ENCODE results near the gene TRNP1.

DNA sequence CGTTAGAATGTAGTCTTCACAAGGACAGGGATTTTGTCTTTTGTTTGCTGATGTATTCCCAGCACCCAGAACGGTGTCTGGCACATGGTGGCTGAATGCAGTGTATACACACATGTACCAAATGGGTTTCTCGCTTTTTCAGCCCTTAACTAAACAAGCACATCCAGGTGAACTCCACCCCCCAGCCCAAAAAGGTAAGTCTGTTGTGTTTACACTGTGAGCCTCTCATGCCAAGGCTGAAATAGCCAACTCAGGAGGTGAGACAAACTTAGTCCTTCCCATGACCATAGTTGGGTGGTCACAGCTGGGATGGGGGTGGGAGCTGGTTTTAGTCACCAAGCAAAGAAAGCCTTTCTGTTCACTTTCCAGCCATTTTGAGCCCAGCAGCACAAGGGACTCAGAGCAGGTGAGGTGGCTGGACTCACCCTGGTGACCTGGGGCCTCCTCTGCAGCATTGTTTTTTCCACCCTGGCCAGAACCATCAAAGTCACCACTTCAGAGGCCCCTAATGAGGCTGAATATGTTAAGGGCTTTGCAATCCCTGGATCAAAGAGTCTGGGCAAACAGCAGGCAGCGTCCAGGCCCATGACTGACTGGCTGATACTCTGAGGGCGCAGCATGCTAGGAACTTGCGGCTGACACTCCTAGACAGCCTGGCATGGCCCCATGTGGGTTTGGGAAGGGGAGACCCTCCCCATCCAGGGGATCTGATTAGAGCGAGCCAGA lies 10.4 kb downstream of the TRNP1 start:
- TF ChIP-seq, protein P1, sequence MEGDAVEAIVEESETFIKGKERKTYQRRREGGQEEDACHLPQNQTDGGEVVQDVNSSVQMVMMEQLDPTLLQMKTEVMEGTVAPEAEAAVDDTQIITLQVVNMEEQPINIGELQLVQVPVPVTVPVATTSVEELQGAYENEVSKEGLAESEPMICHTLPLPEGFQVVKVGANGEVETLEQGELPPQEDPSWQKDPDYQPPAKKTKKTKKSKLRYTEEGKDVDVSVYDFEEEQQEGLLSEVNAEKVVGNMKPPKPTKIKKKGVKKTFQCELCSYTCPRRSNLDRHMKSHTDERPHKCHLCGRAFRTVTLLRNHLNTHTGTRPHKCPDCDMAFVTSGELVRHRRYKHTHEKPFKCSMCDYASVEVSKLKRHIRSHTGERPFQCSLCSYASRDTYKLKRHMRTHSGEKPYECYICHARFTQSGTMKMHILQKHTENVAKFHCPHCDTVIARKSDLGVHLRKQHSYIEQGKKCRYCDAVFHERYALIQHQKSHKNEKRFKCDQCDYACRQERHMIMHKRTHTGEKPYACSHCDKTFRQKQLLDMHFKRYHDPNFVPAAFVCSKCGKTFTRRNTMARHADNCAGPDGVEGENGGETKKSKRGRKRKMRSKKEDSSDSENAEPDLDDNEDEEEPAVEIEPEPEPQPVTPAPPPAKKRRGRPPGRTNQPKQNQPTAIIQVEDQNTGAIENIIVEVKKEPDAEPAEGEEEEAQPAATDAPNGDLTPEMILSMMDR (conservative IDR thresholded peaks at IDR 0.05; ENCODE audit: low read depth, low read length), result no peak
- TF ChIP-seq MAZ (IDR thresholded peaks at IDR 0.05; ENCODE audit: borderline replicate concordance, low read depth, low read length), result no peak
- TF ChIP-seq RAD21 (IDR thresholded peaks at IDR 0.05; ENCODE audit: low read length), result no peak
- TF ChIP-seq BHLHE40 (IDR thresholded peaks at IDR 0.05; ENCODE audit: low read depth, low read length), result no peak
- TF ChIP-seq FOS (IDR thresholded peaks at IDR 0.05; ENCODE audit: low read depth, low read length), result no peak
- TF ChIP-seq POLR2A (IDR thresholded peaks at IDR 0.05; ENCODE audit: low read depth, low read length), result no peak
- no peak for TF ChIP-seq MXI1 (IDR thresholded peaks at IDR 0.05; ENCODE audit: borderline replicate concordance, low read depth, low read length)
- no peak for TF ChIP-seq RCOR1 (IDR thresholded peaks at IDR 0.05; ENCODE audit: insufficient replicate concordance, low read length)
- TF ChIP-seq RFX5 (IDR thresholded peaks at IDR 0.05; ENCODE audit: low read depth, low read length), result no peak
- TF ChIP-seq, protein P2, sequence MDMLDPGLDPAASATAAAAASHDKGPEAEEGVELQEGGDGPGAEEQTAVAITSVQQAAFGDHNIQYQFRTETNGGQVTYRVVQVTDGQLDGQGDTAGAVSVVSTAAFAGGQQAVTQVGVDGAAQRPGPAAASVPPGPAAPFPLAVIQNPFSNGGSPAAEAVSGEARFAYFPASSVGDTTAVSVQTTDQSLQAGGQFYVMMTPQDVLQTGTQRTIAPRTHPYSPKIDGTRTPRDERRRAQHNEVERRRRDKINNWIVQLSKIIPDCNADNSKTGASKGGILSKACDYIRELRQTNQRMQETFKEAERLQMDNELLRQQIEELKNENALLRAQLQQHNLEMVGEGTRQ (IDR thresholded peaks at IDR 0.05; ENCODE audit: low read depth, low read length), result no peak
- no peak for TF ChIP-seq CHD1 (IDR thresholded peaks at IDR 0.05; ENCODE audit: low read depth, low read length)
